Activated CD4-positive, CD25-positive, alpha-beta regulatory T cell treated with anti-CD3 and anti-CD28 coated beads, Interleukin-2, amount 50 U/mL, for 16 hours (primary cell): ENCODE data around the gene ALDH4A1.
"Not testable (repeated sequence)": the region's sequence is repeated elsewhere in the genome, so short reads cannot be mapped to it uniquely, and the experiment has no call there.

ENCODE experiments used
- DNase-seq: peaks from one replicate; pipeline ENCODE4 v3.0.0-alpha.2; 2020; ENCODE audit warnings: low read depth, low spot score

Gene ALDH4A1

GRCh38 chr1:18858070-18858688 is 44.2 kb downstream of the ALDH4A1 start:
- DNase-seq: no peak

DNA sequence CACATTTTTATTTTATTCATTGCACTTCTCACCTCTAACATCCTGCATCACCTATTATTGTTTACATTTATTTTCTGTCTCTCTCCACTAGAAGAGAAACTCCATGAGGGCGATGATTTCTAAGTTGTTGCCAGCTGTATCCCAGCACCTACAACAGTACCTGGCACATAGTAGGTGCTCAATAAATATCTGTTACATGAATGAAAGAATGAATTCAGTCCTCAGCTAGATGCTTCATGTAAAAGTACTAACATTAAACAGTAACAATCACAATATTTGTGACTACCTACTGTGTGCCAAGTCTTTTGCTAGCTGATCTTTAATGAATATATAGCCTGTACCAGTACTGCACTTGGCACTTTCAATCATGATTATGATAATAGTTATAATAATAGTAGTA is 45.9 kb downstream of the ALDH4A1 start:
- DNase-seq: no peak

DNA sequence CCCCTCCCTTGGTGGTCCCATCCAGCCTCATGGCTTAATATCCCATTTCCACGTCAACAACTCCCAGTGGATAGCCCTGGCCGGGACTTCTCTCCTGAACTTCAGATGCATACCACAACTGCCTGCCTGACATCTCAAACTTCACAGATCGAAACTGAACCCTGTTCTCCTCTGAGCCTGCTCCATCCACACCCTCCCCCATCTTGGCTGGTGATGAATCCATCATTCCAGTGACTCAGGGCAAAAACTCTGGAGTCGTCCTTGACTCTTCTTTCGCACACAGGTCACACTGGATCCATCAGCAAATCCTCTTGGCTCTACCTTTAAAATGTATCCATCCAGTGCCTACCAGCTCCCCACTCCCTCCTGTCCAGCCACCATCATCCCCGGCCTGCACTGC is 46.8 kb downstream of the ALDH4A1 start:
- no peak for DNase-seq

DNA sequence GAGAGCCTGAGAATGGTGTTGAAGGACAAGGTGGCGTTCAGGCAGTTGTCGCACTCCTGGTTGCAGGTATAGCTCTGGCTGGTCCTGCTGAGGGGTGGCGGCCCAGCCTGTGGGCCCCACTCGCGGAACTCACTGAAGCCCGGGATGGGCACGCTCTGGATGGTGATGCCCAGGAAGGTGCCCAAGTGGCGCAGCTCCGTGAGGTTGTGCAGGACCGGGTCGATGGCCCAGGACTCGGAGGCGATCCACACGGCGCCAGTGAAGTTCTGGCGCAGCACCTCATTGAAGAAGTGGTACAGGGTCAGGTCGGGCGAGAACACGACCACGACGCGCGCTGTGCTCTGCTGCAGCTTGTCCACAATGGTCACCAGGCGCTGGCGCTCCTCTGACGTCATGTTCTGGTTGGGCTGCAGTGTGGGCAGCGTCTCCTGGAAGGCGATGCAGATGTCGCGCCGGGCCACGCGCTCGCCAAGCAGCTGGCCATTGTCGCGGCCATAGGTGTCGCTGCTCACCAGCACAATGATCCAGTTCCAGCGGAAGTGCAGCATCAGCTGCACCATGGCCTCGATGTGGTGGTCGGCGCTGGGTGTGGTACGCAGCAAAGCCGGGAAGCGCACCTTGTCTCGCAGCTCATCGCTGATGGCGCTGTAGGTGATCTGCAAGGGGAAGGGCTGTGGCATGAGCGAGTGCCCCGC is 47.9 kb downstream of the ALDH4A1 start:
- no peak for DNase-seq

DNA sequence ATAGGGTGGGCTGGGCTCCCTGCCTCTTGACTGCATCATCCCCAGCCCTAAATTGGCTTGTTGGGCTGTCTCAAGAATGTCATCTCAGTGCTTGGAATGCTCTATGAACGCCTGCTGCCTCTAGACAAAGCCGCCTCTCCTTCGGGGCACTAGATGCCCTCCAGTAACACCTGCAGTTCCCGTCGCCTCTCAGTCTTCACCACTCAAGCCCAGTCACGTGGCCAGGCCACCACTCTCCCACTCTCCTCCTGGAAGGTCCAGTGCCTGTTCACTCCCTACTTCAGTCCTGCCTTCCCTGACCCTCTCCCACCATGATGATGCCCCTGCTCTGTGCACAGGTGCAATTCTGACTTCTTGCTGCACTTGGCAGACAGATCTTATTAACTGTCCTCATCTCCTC is 49.9 kb downstream of the ALDH4A1 start:
- no peak for DNase-seq

DNA sequence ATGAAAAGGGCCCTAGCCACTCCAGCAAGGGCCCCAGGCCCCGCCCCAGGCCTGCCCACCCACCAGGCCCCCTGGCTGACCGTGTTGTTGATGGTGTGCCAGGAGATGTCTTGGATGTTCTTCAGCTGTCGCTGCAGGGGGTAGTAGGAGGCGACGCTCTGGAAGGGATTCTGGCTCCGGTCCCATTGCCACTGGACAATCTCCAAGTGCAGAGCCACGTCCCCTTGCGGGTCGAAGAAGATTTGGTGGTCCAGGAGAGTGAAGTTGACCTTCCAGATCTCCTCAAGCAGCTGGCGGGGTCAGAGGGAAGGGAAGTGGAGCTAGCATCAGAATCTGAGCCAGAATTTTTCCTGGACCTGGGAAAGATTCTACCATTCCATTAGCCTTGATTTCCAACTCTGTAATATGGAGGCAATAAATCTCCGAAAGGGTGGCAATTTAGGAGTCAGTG is 53.1 kb downstream of the ALDH4A1 start:
- DNase-seq: no peak

- not testable (repeated sequence) for DNase-seq
These were observed 54.6 kb downstream of the ALDH4A1 start for GRCh38 chr1:18847723-18848122.

DNA sequence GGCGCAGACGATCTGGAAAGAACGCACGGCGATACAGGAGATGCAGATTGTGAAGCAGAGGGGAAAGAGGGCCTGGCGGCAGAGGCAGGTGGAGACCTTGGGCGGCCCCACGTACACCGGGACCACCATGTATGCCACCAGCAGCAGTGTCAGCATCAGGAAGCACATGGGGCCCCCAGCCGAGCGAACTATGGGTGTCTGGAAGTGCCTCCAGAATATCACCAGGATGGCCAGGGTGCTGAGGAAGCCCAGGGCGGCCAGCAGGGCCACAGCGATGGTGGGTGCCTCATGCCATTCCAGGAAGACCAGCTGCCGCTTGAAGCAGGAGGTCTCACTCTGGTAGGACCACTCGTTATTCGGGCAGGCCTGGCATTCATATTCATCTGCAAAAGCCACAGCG is 62.2 kb downstream of the ALDH4A1 start:
- DNase-seq: no peak

DNA sequence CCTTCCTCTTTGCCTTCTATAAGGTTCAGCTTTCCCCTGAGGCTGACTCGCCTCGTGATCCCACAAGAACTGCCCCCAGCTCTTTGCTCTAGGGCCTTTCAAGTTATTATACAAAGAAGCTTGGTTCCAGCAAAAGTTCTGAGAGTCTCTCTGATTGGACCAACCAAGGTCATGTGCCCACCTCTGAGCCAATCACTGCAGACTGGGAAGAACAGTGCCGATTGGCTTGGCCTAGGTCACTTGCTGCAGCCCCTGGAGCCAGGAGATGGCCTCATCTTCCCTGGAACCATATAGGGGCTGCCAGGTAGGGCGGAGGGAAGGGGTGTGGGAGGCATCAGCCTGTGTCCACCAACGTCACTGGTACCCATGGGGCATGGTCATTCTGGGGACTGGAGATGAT is 65.7 kb downstream of the ALDH4A1 start:
- no peak for DNase-seq

DNA sequence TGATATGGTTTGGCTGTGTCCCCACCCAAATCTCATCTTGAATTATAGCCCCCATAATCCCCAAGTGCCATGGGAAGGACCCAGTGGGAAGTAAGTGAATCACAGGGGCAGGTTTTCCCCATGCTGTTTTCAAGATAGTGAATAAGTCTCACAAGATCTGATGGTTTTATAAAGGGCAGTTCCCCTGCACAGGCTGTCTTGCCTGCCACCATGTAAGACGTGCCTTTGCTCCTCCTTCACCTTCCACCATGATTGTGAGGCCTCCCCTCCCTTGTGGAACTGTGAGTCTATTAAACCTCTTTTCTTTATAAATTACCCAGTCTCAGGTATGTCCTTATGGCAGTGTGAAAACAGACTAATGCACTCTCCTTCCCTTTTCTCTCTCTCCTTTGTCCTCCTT is 70.0 kb downstream of the ALDH4A1 start:
- DNase-seq: not testable (repeated sequence)

DNA sequence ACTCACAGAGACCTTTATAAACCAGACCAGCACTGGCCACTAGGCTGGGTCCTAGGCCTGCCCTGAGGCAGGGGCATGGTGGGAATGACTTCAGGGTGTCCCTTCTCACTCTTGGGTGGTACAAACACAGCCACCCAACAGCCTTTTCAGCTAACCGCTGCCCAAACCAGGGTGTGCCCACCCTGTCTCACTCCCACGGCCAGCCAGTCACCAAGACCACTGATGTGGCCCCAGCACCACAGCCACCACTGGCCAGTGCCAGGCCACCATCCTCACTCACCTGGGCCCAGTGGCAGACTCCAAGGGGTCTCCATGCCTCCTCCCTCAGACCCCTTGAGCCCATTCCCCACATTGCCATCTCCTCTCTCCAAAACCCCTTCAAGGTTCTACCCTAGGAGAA is 70.7 kb downstream of the ALDH4A1 start:
- no peak for DNase-seq

DNA sequence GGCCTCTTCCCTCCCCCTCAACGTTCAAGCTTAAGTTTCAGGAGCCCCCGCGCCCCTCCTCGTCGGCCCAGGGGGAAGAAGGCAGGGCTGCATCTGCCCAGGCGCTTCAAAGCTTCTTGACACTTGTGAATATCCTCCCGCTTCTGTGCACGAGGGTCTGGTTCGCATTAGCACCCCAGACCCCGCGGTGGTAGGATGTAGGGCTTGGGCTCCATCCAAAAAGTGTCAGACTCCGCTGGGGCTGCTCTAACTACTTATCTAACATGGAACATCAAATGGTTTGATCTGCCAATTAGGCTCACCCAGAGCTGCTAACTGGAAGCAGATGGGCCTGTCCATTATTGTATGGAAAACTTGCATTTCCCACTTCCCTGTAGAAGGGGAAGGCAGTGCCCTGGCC is 71.8 kb downstream of the ALDH4A1 start:
- DNase-seq: no peak

DNA sequence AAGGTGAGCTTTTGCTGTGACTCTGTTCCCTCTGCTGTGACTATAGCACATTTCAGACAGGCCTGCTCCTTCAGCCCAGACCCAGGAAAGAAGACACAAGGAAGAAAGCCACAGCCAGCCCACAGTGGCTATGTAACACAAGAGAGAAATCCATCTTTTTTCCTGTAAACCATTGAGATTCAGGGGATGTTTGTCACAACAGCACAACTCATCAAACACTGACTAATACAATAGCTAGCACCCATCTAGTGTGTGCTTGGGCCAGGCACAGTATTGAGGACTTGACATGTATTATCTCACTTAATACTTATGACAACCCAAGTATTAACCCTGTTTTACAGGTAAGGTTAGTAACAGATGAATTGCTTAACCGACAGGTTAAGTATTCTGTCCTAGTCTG is 72.7 kb downstream of the ALDH4A1 start:
- no peak for DNase-seq

DNA sequence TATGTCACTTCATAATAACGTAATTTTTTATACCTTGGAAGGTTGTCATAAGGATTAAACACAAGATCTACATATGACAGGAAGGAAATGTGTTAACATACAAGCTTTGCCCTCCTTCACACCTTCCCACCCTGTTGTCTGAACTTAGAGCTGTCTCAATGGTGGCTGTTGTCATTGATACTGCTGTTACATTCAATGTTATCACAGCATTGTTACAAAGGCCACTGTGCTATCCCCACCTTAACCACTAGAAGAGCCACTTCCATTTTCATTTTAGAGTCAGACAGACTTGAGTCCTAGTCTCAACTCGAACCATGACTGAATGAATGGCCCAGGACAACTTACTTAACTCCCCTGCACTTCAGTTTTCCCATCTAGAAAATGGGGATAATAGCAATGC is 74.1 kb downstream of the ALDH4A1 start:
- no peak for DNase-seq

DNA sequence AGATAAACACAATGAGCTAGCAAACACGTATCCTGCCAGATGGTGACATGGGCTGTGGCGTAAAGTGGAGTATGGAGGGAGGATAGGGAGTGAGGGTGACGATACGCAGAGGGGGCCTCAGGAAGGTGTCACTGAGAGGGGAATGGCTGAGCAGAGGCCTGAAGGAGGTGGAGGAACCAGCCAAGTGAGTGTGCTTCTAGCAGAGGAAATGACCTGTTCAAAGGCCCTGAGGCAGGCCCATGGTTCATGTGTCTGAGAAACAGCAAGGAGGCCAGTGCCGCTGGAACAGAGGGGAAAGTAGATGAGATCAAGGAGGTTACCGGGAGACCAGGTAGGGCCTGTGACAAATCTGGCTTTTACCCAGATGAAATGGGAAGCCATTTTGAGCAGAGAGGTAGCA is 78.9 kb downstream of the ALDH4A1 start:
- no peak for DNase-seq
